Measurements from ENCODE around the gene FBL. TPM values are rescaled to one million over a fixed set of nuclear protein-coding genes. Genes with fewer than 3 reads are reported as not detected.
"Not testable (repeated sequence)": the region's sequence is repeated elsewhere in the genome, so short reads cannot be mapped to it uniquely, and the experiment has no call there.

The FBL gene
- total RNA-seq, 1 donor from 2014 or later, result 135 TPM

DNA sequence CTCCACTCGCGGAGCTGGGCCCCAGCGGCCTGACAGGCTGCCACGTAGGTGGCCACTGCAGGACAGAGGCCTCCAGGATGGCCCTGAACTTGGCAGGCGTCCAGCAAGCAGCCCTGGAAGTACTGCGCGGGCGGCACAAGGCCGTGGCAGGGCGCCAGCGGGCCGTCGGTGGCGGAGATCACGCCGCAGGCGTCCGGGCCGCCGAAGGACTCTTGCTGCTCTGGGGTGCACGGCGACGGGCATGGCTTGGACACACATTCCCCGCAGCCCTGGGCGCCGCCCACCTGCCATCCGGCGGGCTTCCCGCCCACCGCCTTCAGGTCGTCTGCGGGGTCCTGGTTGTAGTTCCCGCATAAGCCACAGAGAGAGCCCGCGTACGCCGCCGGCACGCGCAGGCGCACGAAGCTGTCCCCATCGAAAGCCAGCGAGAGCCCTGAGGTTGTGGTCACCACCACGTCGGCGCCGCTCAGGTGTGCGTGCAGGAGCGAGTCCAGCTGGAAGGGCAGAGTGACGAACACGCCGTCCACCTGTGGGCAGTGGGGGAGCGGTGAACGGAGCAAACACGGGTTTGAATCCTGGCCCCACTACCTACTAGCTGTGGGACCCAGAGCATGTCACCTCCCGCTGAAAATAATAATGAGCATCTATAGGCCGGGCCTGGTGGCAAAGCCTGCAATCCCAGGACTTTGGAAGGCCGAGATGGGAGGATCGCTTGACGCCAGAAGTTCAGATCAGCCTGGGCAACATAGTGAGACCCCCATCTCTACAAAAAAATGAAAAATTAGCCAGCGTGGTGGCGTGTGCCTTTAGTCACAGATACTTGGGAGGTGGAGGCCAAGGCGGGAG lies 45.7 kb upstream of the FBL start:
- not testable (repeated sequence) for H4K20me1 ChIP-seq (ENCODE audit: insufficient read depth, low read length); H3K4me1 ChIP-seq (ENCODE audit: insufficient read depth, low read length); H3K4me3 Mint-ChIP-seq (ENCODE audit: unreplicated experiment); H3K9me3 Mint-ChIP-seq (ENCODE audit: unreplicated experiment); H3K27me3 ChIP-seq (ENCODE audit: insufficient read depth, low read length); DNase-seq (ENCODE audit: low read depth); H3K4me1 Mint-ChIP-seq (ENCODE audit: low read depth, unreplicated experiment); H3K4me3 ChIP-seq (ENCODE audit: insufficient read depth, low read depth, low read length); H3K36me3 ChIP-seq (ENCODE audit: insufficient read depth, low read length); H3K36me3 Mint-ChIP-seq (ENCODE audit: low read depth, unreplicated experiment); H3K9ac ChIP-seq (ENCODE audit: low read length); H3K27ac ChIP-seq (ENCODE audit: low read depth, low read length); H3K27ac Mint-ChIP-seq (ENCODE audit: unreplicated experiment); H3K9me3 ChIP-seq (ENCODE audit: insufficient read depth, low read depth, low read length); H3K79me2 ChIP-seq (ENCODE audit: insufficient read depth, low read length); FAIRE-seq
- Histone ChIP-seq H2AFZ (ENCODE audit: low read depth, low read length) (peak overlapping the region; percentile 56), H3K4me2 (ENCODE audit: low read length) (peak overlapping the region; percentile 58)
- peak; percentile 33 for TF ChIP-seq EZH2 (IDR thresholded peaks at IDR 0.05; ENCODE audit: insufficient read depth, low read length)
- peaks cover 26% of the 10 kb centered on the region for H3K27me3 Mint-ChIP-seq (ENCODE audit: low read depth, unreplicated experiment)

DNA sequence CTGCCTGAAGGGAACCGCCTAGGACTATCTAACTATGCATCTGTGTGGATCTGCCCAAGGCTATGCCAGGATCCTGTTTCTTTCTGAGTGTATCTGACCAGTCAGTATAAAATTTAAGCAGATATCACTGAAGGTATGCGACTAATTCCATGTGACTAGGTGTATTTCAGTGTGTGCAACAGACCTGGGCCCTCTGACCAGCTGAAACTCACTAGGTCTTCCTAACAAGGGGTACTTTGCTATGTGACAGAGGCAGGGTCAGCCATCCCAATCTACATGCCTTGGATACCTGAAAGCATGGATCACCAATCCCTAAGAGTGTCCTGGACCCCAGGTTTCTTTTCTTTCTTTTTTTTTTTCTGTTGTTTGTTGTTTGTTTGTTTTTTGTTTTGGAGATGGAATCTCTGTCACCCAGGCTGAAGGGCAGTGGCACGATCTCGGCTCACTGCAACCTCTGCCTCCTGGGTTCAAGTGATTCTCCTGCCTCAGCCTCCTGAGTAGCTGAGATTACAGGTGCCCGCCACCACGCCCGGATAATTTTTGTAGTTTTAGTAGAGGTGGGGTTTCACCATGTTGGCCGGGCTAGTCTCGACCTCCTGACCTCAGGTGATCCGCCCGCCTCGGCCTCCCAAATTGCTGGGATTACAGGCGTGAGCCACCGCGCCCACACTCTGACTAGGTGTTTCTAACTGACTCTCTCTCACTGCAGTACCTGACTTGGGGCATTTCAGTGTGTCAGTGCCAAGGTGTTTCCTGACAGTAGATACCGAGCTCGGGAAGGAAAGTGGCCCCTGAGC lies 44.8 kb upstream of the FBL start:
- Histone ChIP-seq H3K36me3 (ENCODE audit: insufficient read depth, low read length) (no peaks in the 10 kb centered on the region), H3K27ac (ENCODE audit: low read depth, low read length) (no peak overlapping the region), H4K20me1 (ENCODE audit: insufficient read depth, low read length) (no peaks in the 10 kb centered on the region), H3K4me2 (ENCODE audit: low read length) (no peak overlapping the region), H3K79me2 (ENCODE audit: insufficient read depth, low read length) (no peaks in the 10 kb centered on the region), H3K9me3 (ENCODE audit: insufficient read depth, low read depth, low read length) (no peaks in the 10 kb centered on the region), H2AFZ (ENCODE audit: low read depth, low read length) (no peak overlapping the region), H3K4me3 (ENCODE audit: insufficient read depth, low read depth, low read length) (no peak overlapping the region), H3K4me1 (ENCODE audit: insufficient read depth, low read length) (no peaks in the 10 kb centered on the region), H3K9ac (ENCODE audit: low read length) (no peak overlapping the region), H3K27me3 (ENCODE audit: insufficient read depth, low read length) (peaks cover 4% of the 10 kb centered on the region)
- H3K4me3 Mint-ChIP-seq (ENCODE audit: unreplicated experiment), result no peak overlapping the region
- DNase-seq (ENCODE audit: low read depth), result no peak
- FAIRE-seq, result no peak
- peaks cover 26% of the 10 kb centered on the region for H3K27me3 Mint-ChIP-seq (ENCODE audit: low read depth, unreplicated experiment)
- no peak for TF ChIP-seq EZH2 (IDR thresholded peaks at IDR 0.05; ENCODE audit: insufficient read depth, low read length)
- TF ChIP-seq, protein P1, sequence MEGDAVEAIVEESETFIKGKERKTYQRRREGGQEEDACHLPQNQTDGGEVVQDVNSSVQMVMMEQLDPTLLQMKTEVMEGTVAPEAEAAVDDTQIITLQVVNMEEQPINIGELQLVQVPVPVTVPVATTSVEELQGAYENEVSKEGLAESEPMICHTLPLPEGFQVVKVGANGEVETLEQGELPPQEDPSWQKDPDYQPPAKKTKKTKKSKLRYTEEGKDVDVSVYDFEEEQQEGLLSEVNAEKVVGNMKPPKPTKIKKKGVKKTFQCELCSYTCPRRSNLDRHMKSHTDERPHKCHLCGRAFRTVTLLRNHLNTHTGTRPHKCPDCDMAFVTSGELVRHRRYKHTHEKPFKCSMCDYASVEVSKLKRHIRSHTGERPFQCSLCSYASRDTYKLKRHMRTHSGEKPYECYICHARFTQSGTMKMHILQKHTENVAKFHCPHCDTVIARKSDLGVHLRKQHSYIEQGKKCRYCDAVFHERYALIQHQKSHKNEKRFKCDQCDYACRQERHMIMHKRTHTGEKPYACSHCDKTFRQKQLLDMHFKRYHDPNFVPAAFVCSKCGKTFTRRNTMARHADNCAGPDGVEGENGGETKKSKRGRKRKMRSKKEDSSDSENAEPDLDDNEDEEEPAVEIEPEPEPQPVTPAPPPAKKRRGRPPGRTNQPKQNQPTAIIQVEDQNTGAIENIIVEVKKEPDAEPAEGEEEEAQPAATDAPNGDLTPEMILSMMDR (IDR thresholded peaks at IDR 0.05; ENCODE audit: insufficient read depth, low read depth, low read length), result no peak
- no peaks in the 10 kb centered on the region for H3K9me3 Mint-ChIP-seq (ENCODE audit: unreplicated experiment)
- no peak overlapping the region for H3K27ac Mint-ChIP-seq (ENCODE audit: unreplicated experiment)
- H3K4me1 Mint-ChIP-seq (ENCODE audit: low read depth, unreplicated experiment), result no peaks in the 10 kb centered on the region
- peaks cover 2% of the 10 kb centered on the region for H3K36me3 Mint-ChIP-seq (ENCODE audit: low read depth, unreplicated experiment)

DNA sequence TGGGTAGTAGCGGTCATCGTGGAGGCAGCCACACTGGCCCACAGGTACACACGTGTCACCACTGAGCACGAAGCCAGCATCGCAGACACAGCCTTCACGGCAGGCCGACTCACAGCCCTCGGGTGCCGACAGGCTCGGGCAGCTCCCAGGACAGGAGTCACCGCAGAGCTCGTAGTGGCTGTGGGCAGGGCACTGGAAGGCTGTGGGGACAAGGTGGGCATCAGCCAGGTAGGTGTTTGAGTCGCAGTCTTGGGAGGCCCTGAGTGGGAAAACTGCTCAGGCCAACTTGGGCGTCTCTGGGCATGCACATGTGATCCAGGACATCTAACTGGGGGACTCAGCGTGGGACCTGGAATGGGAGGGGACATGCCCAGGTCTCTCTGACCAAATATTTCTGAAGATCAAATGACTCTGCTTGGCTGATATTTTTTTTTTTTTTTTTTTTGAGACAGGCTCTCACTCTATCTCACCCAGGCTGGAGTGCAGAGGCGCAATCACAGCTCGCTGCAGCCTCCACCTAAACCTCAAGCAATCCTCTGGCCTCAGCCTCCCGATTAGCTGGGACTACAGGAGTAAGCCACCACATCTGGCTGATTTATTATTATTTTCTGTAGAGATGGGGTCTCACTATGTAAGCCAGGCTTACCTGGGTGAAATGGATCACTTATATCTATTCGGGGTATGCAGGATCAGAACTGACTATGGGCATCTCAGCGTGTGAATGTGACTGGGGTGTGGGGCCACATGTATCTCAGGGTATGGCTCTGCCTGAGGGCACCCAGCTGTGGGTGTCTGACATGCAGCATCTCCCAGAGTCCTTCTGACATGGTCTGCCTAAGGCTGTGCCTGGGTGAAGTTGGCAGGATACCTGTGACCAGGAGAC lies 43.9 kb upstream of the FBL start:
- H3K36me3 ChIP-seq (ENCODE audit: insufficient read depth, low read length); H3K4me3 Mint-ChIP-seq (ENCODE audit: unreplicated experiment); H3K4me2 ChIP-seq (ENCODE audit: low read length); H3K27ac ChIP-seq (ENCODE audit: low read depth, low read length); H3K79me2 ChIP-seq (ENCODE audit: insufficient read depth, low read length); H3K27me3 ChIP-seq (ENCODE audit: insufficient read depth, low read length); FAIRE-seq; DNase-seq (ENCODE audit: low read depth); H3K4me1 Mint-ChIP-seq (ENCODE audit: low read depth, unreplicated experiment); H3K9me3 Mint-ChIP-seq (ENCODE audit: unreplicated experiment); H3K36me3 Mint-ChIP-seq (ENCODE audit: low read depth, unreplicated experiment); H3K9me3 ChIP-seq (ENCODE audit: insufficient read depth, low read depth, low read length); H4K20me1 ChIP-seq (ENCODE audit: insufficient read depth, low read length); H2AFZ ChIP-seq (ENCODE audit: low read depth, low read length); H3K27ac Mint-ChIP-seq (ENCODE audit: unreplicated experiment); H3K4me1 ChIP-seq (ENCODE audit: insufficient read depth, low read length); H3K4me3 ChIP-seq (ENCODE audit: insufficient read depth, low read depth, low read length); H3K9ac ChIP-seq (ENCODE audit: low read length): not testable (repeated sequence)
- H3K27me3 Mint-ChIP-seq (ENCODE audit: low read depth, unreplicated experiment), result peaks cover 26% of the 10 kb centered on the region

DNA sequence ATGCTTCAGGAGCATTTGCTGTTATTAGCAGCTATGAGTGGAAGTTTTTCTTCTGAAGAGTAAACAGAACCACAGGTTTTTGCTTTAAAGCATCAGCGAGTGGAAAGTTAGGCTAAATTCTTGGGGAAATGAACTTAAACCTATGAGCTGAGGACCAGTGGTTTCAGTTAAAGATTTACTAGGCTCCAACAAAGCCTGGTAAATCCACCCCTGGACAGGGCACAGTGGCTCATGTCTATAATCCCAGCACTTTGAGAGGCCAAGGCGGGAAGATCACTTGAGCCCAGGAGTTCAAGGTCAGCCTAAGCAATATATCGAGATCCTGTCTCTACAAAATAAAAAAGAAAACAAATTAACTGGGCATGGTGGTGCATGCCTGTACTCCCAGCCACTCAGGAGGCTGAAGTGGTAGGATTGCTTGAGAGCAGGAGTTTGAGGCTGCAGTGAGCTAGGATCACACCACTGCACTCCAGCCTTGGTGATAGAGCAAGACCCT lies 41.3 kb upstream of the FBL start:
- not testable (repeated sequence) for H3K36me3 Mint-ChIP-seq (ENCODE audit: low read depth, unreplicated experiment); H3K9me3 Mint-ChIP-seq (ENCODE audit: unreplicated experiment); FAIRE-seq; H3K4me2 ChIP-seq (ENCODE audit: low read length); H3K9ac ChIP-seq (ENCODE audit: low read length); H3K4me3 Mint-ChIP-seq (ENCODE audit: unreplicated experiment); H3K27ac ChIP-seq (ENCODE audit: low read depth, low read length); H3K4me3 ChIP-seq (ENCODE audit: insufficient read depth, low read depth, low read length); H3K36me3 ChIP-seq (ENCODE audit: insufficient read depth, low read length); H3K79me2 ChIP-seq (ENCODE audit: insufficient read depth, low read length); H3K27ac Mint-ChIP-seq (ENCODE audit: unreplicated experiment); H3K9me3 ChIP-seq (ENCODE audit: insufficient read depth, low read depth, low read length); H3K4me1 Mint-ChIP-seq (ENCODE audit: low read depth, unreplicated experiment); DNase-seq (ENCODE audit: low read depth); H2AFZ ChIP-seq (ENCODE audit: low read depth, low read length); H3K27me3 ChIP-seq (ENCODE audit: insufficient read depth, low read length); H3K4me1 ChIP-seq (ENCODE audit: insufficient read depth, low read length); H4K20me1 ChIP-seq (ENCODE audit: insufficient read depth, low read length)
- H3K27me3 Mint-ChIP-seq (ENCODE audit: low read depth, unreplicated experiment), result peaks cover 24% of the 10 kb centered on the region

All from astrocyte (in vitro differentiated cells and primary cell).